ENCODE results near the gene CLASP1. TPM values are rescaled to one million over a fixed set of nuclear protein-coding genes. Genes with fewer than 3 reads are reported as not detected.

The CLASP1 gene
- total and polyA plus RNA-seq, 2 of the 8 experiments (the other 6 are each of a cell fraction or from before 2014, with no cell fraction given), result 7.3 to 53.9 TPM

DNA sequence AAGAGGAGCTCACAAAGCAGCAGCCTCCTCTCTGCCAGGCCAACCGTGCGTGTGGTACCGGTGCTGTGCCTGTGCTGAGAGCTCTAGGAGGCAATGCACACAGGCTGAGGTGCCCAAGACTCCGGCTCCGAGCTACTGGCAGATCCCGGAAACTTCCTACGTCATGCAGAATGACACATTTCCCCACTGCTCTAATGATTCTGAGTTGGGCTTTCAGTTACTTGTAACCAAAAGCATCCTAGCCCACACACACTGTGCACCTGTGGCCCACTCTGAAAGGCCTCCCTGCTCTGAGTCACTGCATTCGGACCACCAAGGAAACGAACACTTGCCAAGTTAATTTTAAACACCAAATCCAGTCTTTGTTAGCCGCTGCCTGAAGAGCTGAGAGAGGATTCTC lies 127.9 kb downstream of the CLASP1 start (continued):
- TF ChIP-seq MAX (IDR thresholded peaks at IDR 0.05) (no peak), BRCA1 (IDR thresholded peaks at IDR 0.05; ENCODE audit: low read depth, low read length) (no peak), HDAC2 (IDR thresholded peaks at IDR 0.05; ENCODE audit: borderline replicate concordance in 1 of 2, low read depth in 2 of 2, low read length in 2 of 2) (no peak), JUND (IDR thresholded peaks at IDR 0.05; ENCODE audit: low read length) (no peak), ATF3 (IDR thresholded peaks at IDR 0.05; ENCODE audit: insufficient read depth, low read depth, low read length) (no peak), SIRT6 (IDR thresholded peaks at IDR 0.05; ENCODE audit: low read length) (no peak)

All from H1 (cell line).